Adrenal gland (tissue), 5 donors: ENCODE measurements around the gene DGKG.

Experiments
- POLR2A ChIP-seq, 2 donors: fragments of 450-650 bp; IDR thresholded peaks; one replicate each; pipeline ENCODE4 v1.6.1; 2017; ENCODE audit warnings: antibody characterized with exemption in 2 of 2, mild to moderate bottlenecking in 2 of 2, moderate library complexity in 1 of 2
- TF ChIP-seq, protein P1 (sequence below), 6 experiments: fragments of 450-650 bp in 4 of 6; fragments of 200-600 bp in 2 of 6; sonication (generic) in 1 of 6; IDR thresholded peaks; 1 replicate in 5 of 6; 2 replicates in 1 of 6; pipeline versions ENCODE4 v1.5.1 to v1.8.0; 2016 to 2021; ENCODE audit warnings: antibody characterized with exemption in 6 of 6, mild to moderate bottlenecking in 2 of 6, moderate library complexity in 1 of 6
- donor health status: DM: no; HTN: no; CAD: no.

DNA sequence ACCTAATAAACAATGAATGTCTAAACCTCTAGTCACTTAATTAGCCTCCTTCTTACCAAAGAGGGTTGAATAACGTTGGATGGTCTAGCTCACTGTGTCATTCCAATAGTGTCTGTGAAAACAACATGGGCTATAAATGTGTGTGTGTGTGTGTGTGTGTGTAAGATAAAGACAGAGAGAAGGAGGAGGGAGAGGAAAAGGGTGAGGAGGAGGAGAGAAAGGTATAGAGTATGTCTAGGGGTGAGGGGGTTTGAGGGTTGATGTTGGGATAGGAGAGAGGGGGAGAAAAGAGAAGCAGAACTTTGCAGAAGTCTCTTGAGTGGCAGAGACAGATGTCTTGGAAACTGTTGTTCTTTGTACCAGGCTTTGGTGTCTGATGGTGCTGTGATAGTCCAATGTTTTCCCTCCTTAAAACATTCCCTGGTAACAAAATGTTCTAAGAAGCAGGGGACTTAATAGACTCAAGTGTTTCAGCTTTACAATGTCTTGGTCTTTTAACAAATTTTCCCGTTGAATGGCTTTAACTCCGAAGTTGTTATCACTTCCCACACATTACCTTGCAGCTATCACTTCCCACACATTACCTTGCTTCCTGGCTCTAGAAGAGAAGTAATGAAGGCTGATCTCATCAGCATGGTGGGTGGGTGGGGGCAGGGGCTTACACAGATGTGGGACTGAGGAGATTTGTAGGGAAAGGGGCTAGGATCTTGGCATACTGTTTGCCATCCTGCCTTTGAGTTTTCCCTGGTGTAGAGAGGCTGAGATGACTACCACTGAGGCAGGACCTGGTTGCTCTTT lies 195.3 kb downstream of the DGKG start:
- TF ChIP-seq, protein P1, sequence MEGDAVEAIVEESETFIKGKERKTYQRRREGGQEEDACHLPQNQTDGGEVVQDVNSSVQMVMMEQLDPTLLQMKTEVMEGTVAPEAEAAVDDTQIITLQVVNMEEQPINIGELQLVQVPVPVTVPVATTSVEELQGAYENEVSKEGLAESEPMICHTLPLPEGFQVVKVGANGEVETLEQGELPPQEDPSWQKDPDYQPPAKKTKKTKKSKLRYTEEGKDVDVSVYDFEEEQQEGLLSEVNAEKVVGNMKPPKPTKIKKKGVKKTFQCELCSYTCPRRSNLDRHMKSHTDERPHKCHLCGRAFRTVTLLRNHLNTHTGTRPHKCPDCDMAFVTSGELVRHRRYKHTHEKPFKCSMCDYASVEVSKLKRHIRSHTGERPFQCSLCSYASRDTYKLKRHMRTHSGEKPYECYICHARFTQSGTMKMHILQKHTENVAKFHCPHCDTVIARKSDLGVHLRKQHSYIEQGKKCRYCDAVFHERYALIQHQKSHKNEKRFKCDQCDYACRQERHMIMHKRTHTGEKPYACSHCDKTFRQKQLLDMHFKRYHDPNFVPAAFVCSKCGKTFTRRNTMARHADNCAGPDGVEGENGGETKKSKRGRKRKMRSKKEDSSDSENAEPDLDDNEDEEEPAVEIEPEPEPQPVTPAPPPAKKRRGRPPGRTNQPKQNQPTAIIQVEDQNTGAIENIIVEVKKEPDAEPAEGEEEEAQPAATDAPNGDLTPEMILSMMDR (IDR thresholded peaks at IDR 0.05), result no peak
- TF ChIP-seq POLR2A (IDR thresholded peaks at IDR 0.05), result no peak
